HG03097 (cell line): ENCODE data around the gene NDC1.
"Not testable (repeated sequence)": the region's sequence is repeated elsewhere in the genome, so short reads cannot be mapped to it uniquely, and the experiment has no call there.

Experiments
- ATAC-seq: cut with Tn5 transposase; IDR thresholded peaks from one replicate; pipeline ENCODE4 v1.9.1; 2021; ENCODE audit not compliant: unreplicated experiment, low FRiP score

NDC1 gene

GRCh38 chr1:53833393-53833792 is 4.7 kb downstream of the NDC1 start:
- ATAC-seq, result no peak

GRCh38 chr1:53826367-53826766 is 11.7 kb downstream of the NDC1 start:
- no peak for ATAC-seq

- no peak for ATAC-seq
Measured at GRCh38 chr1:53825306-53825705, 12.8 kb downstream of the NDC1 start.

- ATAC-seq, result no peak
Measured at GRCh38 chr1:53822931-53823330, 15.2 kb downstream of the NDC1 start.

GRCh38 chr1:53821380-53821779 is 16.7 kb downstream of the NDC1 start:
- no peak for ATAC-seq

GRCh38 chr1:53819387-53819786 is 18.7 kb downstream of the NDC1 start:
- ATAC-seq, result no peak

- ATAC-seq, result not testable (repeated sequence)
Measured at GRCh38 chr1:53816584-53816983, 21.5 kb downstream of the NDC1 start.

- not testable (repeated sequence) for ATAC-seq
Measured at GRCh38 chr1:53815484-53815883, 22.6 kb downstream of the NDC1 start.

GRCh38 chr1:53811414-53811851 is 26.7 kb downstream of the NDC1 start:
- ATAC-seq, result no peak

GRCh38 chr1:53810497-53810896 is 27.6 kb downstream of the NDC1 start:
- no peak for ATAC-seq

- no peak for ATAC-seq
Measured at GRCh38 chr1:53810007-53810406, 28.1 kb downstream of the NDC1 start.

- no peak for ATAC-seq
Measured at GRCh38 chr1:53807916-53808315, 30.2 kb downstream of the NDC1 start.

GRCh38 chr1:53804791-53805505 is 33.1 kb downstream of the NDC1 start:
- no peak for ATAC-seq

- ATAC-seq, result no peak
Measured at GRCh38 chr1:53804181-53804580, 33.9 kb downstream of the NDC1 start.

GRCh38 chr1:53800621-53801020 is 37.5 kb downstream of the NDC1 start:
- no peak for ATAC-seq

- ATAC-seq, result no peak
Measured at GRCh38 chr1:53799141-53799540, 39.0 kb downstream of the NDC1 start.

- no peak for ATAC-seq
Measured at GRCh38 chr1:53792806-53793205, 45.3 kb downstream of the NDC1 start.

- no peak for ATAC-seq
Measured at GRCh38 chr1:53787655-53788054, 50.4 kb downstream of the NDC1 start.

GRCh38 chr1:53783056-53783455 is 55.0 kb downstream of the NDC1 start:
- no peak for ATAC-seq

- no peak for ATAC-seq
Measured at GRCh38 chr1:53781654-53782053, 56.4 kb downstream of the NDC1 start.

GRCh38 chr1:53777272-53777671 is 60.8 kb downstream of the NDC1 start:
- ATAC-seq, result no peak

- ATAC-seq, result no peak
Measured at GRCh38 chr1:53771648-53772047, 66.4 kb downstream of the NDC1 start.

GRCh38 chr1:53769780-53770179 is 68.3 kb downstream of the NDC1 start:
- ATAC-seq, result no peak
